Measurements from ENCODE around the gene ANKS1B.

DNA sequence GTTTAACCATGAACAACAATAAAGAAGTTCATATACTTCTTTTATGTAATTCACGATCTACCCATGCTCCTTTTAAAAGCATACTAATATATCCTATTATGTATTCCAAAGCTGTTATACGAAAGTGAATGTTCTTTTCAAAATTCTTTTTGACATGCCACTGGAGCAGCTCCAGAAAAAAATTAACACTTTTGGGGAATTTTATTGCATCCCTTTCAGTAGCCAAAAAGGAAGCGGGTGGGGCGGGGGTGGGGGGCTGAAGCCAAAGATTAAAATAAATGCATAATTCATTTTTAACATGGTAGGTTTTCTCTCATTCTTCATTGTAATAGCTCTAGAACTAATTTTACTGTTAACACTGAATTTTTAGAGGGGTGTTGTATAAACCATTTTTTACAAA, 123.0 kb downstream of the ANKS1B start:
- TF ChIP-seq, protein P1, sequence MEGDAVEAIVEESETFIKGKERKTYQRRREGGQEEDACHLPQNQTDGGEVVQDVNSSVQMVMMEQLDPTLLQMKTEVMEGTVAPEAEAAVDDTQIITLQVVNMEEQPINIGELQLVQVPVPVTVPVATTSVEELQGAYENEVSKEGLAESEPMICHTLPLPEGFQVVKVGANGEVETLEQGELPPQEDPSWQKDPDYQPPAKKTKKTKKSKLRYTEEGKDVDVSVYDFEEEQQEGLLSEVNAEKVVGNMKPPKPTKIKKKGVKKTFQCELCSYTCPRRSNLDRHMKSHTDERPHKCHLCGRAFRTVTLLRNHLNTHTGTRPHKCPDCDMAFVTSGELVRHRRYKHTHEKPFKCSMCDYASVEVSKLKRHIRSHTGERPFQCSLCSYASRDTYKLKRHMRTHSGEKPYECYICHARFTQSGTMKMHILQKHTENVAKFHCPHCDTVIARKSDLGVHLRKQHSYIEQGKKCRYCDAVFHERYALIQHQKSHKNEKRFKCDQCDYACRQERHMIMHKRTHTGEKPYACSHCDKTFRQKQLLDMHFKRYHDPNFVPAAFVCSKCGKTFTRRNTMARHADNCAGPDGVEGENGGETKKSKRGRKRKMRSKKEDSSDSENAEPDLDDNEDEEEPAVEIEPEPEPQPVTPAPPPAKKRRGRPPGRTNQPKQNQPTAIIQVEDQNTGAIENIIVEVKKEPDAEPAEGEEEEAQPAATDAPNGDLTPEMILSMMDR (IDR thresholded peaks at IDR 0.05), result no peak
- no peak for TF ChIP-seq POLR2A (IDR thresholded peaks at IDR 0.05)
